ENCODE measurements around the gene CST6.

Gene CST6

GRCh38 chr11:66056501-66056900, 44.7 kb downstream of the CST6 start:
- H3K4me3 ChIP-seq (ENCODE audit: low read depth, low read length) = no peak overlapping the region
- TF ChIP-seq CTCF (IDR thresholded peaks at IDR 0.05; ENCODE audit: low read depth, low read length) = no peak

- TF ChIP-seq CTCF (IDR thresholded peaks at IDR 0.05; ENCODE audit: low read depth, low read length) = no peak
- no peak overlapping the region for H3K4me3 ChIP-seq (ENCODE audit: low read depth, low read length)
Measured at GRCh38 chr11:66059966-66060680, 48.3 kb downstream of the CST6 start.

DNA sequence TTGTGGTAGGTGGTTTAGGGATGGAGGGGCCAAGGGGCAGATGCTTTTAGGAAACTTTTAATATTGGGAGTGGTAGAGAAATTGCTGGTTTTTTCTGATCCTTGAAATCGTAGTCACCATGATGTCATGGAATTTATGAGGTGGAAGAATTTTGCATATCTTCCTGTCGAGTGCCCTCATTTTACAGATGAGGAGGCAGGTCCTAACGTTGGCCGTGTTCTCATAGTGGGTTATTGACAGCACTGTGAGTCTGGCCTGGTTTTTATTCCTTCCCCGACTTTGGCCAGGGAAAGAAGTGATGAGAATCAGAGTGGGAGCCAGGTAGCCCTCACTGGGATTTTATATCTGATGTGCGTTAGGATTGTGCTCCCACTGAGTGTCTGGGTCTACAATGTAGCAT, 49.5 kb downstream of the CST6 start:
- no peak for TF ChIP-seq CTCF (IDR thresholded peaks at IDR 0.05; ENCODE audit: low read depth, low read length)
- H3K4me3 ChIP-seq (ENCODE audit: low read depth, low read length) = no peak overlapping the region

DNA sequence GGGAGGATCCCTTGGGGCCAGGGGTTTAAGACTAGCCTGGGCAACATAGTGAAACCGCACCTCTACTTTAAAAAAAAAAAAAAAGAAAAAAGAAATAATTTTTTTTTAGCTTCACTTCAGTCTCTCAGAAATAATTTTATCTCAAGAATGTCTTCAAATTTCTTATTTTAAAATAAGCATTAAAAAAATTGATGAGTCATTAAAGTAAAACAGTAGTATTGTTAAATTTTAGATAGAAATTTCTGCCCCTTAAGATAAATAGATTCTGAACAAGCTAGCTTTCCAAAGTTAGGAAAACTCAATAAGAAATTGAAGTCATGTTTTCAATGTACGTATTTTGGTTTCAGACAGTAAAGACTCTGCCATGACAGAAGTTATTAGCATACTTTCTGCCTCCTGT, 50.6 kb downstream of the CST6 start:
- no peak for TF ChIP-seq CTCF (IDR thresholded peaks at IDR 0.05; ENCODE audit: low read depth, low read length)
- H3K4me3 ChIP-seq (ENCODE audit: low read depth, low read length) = no peak overlapping the region
